GM18861 (cell line): Measurements from ENCODE around the gene SH2D3C.

Experiments used
- ATAC-seq: cut with Tn5 transposase; IDR thresholded peaks from one replicate; pipeline ENCODE4 v1.9.1; 2021; ENCODE audit not compliant: unreplicated experiment

SH2D3C gene

GRCh38 chr9:127744398-127745110 lies 33.9 kb downstream of the SH2D3C start:
- no peak for ATAC-seq

- ATAC-seq, result no peak
Measured at GRCh38 chr9:127742435-127743088, 35.9 kb downstream of the SH2D3C start.

- no peak for ATAC-seq
Measured at GRCh38 chr9:127741831-127742434, 36.5 kb downstream of the SH2D3C start.

- no peak for ATAC-seq
Measured at GRCh38 chr9:127739614-127740330, 38.7 kb downstream of the SH2D3C start.

GRCh38 chr9:127738666-127739065 lies 39.8 kb downstream of the SH2D3C start:
- no peak for ATAC-seq

- peak; percentile 8 for ATAC-seq
Measured at GRCh38 chr9:127735530-127736185, 42.8 kb downstream of the SH2D3C start.

GRCh38 chr9:127734747-127735529 lies 43.5 kb downstream of the SH2D3C start, which contains the start of gene TOR2A:
TSS of gene TOR2A (minus strand) at chr9:127735294. CDS start at chr9:127735270, 24 bp downstream.
- peak; percentile 72 for ATAC-seq

GRCh38 chr9:127734247-127734746 lies 44.2 kb downstream of the SH2D3C start:
- ATAC-seq, result no peak

- no peak for ATAC-seq
Measured at GRCh38 chr9:127733614-127734013, 44.9 kb downstream of the SH2D3C start.

- no peak for ATAC-seq
Measured at GRCh38 chr9:127732444-127732843, 46.0 kb downstream of the SH2D3C start.

- no peak for ATAC-seq
Measured at GRCh38 chr9:127731938-127732337, 46.5 kb downstream of the SH2D3C start.

GRCh38 chr9:127730799-127731410 lies 47.6 kb downstream of the SH2D3C start:
- ATAC-seq, result no peak

- no peak for ATAC-seq
Measured at GRCh38 chr9:127730262-127730661, 48.2 kb downstream of the SH2D3C start.

- ATAC-seq, result no peak
Measured at GRCh38 chr9:127729522-127730256, 48.8 kb downstream of the SH2D3C start.

GRCh38 chr9:127728808-127729207 lies 49.7 kb downstream of the SH2D3C start:
- ATAC-seq, result no peak

- no peak for ATAC-seq
Measured at GRCh38 chr9:127726871-127727270, 51.6 kb downstream of the SH2D3C start.

- no peak for ATAC-seq
Measured at GRCh38 chr9:127724012-127724411, 54.5 kb downstream of the SH2D3C start.

GRCh38 chr9:127723444-127723843 lies 55.0 kb downstream of the SH2D3C start:
- no peak for ATAC-seq

GRCh38 chr9:127723013-127723412 lies 55.5 kb downstream of the SH2D3C start:
- no peak for ATAC-seq
